ENCODE results near the gene ASGR2. TPM values are rescaled to one million over a fixed set of nuclear protein-coding genes. Genes with fewer than 3 reads are reported as not detected.
A peak's percentile ranks its signal among the peaks of the same experiment; 100 is the strongest.

ASGR2 gene
- total RNA-seq, 1 donor from 2014 or later: not detected

GRCh38 chr17:7109461-7110322 is 4.9 kb downstream of the ASGR2 start:
- H3K4me3 Mint-ChIP-seq: no peak overlapping the region
- TF ChIP-seq CTCF (conservative IDR thresholded peaks at IDR 0.05): no peak
- peaks cover 5% of the 10 kb centered on the region for H3K4me1 Mint-ChIP-seq
- no peak for DNase-seq (ENCODE audit: low read depth, low spot score)
- no peaks in the 10 kb centered on the region for H3K27me3 Mint-ChIP-seq (ENCODE audit: low read depth)
- H3K9me3 Mint-ChIP-seq: no peaks in the 10 kb centered on the region
- H3K36me3 Mint-ChIP-seq (ENCODE audit: low read depth): no peaks in the 10 kb centered on the region
- H3K27ac Mint-ChIP-seq (ENCODE audit: unreplicated experiment): no peak overlapping the region

- H3K36me3 Mint-ChIP-seq (ENCODE audit: low read depth): no peaks in the 10 kb centered on the region
These were observed 5.6 kb downstream of the ASGR2 start for GRCh38 chr17:7108981-7109380.

GRCh38 chr17:7108560-7108925 is 6.1 kb downstream of the ASGR2 start:
- H3K4me1 Mint-ChIP-seq: peaks cover 5% of the 10 kb centered on the region
- H3K9me3 Mint-ChIP-seq: no peaks in the 10 kb centered on the region

More at GRCh38 chr17:7108981-7109380, 5.6 kb downstream of the ASGR2 start:
- TF ChIP-seq CTCF (conservative IDR thresholded peaks at IDR 0.05): no peak
- H3K4me3 Mint-ChIP-seq: no peak overlapping the region
- H3K4me1 Mint-ChIP-seq: peaks cover 5% of the 10 kb centered on the region
- H3K27me3 Mint-ChIP-seq (ENCODE audit: low read depth): no peaks in the 10 kb centered on the region
- DNase-seq (ENCODE audit: low read depth, low spot score): no peak
- no peaks in the 10 kb centered on the region for H3K9me3 Mint-ChIP-seq
- H3K27ac Mint-ChIP-seq (ENCODE audit: unreplicated experiment): no peak overlapping the region

GRCh38 chr17:7107795-7108559 is 6.6 kb downstream of the ASGR2 start:
- peaks cover 2% of the 10 kb centered on the region for H3K27me3 Mint-ChIP-seq (ENCODE audit: low read depth)
- no peak for DNase-seq (ENCODE audit: low read depth, low spot score)
- H3K36me3 Mint-ChIP-seq (ENCODE audit: low read depth): no peaks in the 10 kb centered on the region
- H3K4me1 Mint-ChIP-seq: peaks cover 5% of the 10 kb centered on the region
- no peak overlapping the region for H3K4me3 Mint-ChIP-seq
- no peak for TF ChIP-seq CTCF (conservative IDR thresholded peaks at IDR 0.05)
- H3K27ac Mint-ChIP-seq (ENCODE audit: unreplicated experiment): no peak overlapping the region
- no peaks in the 10 kb centered on the region for H3K9me3 Mint-ChIP-seq

More at GRCh38 chr17:7108560-7108925, 6.1 kb downstream of the ASGR2 start:
- Mint-ChIP-seq H3K4me3 (no peak overlapping the region), H3K27me3 (ENCODE audit: low read depth) (no peaks in the 10 kb centered on the region), H3K36me3 (ENCODE audit: low read depth) (no peaks in the 10 kb centered on the region), H3K27ac (ENCODE audit: unreplicated experiment) (no peak overlapping the region)
- no peak for TF ChIP-seq CTCF (conservative IDR thresholded peaks at IDR 0.05)
- no peak for DNase-seq (ENCODE audit: low read depth, low spot score)

- DNase-seq (ENCODE audit: low read depth, low spot score): no peak
- Mint-ChIP-seq H3K27ac (ENCODE audit: unreplicated experiment) (peak overlapping the region; percentile 59), H3K27me3 (ENCODE audit: low read depth) (peaks cover 5% of the 10 kb centered on the region), H3K36me3 (ENCODE audit: low read depth) (no peaks in the 10 kb centered on the region), H3K4me3 (no peak overlapping the region), H3K4me1 (peaks cover 9% of the 10 kb centered on the region), H3K9me3 (no peaks in the 10 kb centered on the region)
- TF ChIP-seq CTCF (conservative IDR thresholded peaks at IDR 0.05): no peak
These were observed 7.4 kb downstream of the ASGR2 start for GRCh38 chr17:7107012-7107754.

Measured in neural crest cell (in vitro differentiated cells).